Fibroblast of skin of left biceps (primary cell): ENCODE data around the gene ZNF654.
"Not testable (repeated sequence)": the region's sequence is repeated elsewhere in the genome, so short reads cannot be mapped to it uniquely, and the experiment has no call there.

Source experiments
- DNase-seq, 2 experiments: peaks; one replicate each; pipeline ENCODE4 v3.0.0-alpha.2; 2013; ENCODE audit warnings: low read depth in 2 of 2

ZNF654 gene

GRCh38 chr3:88058581-88059379 lies at the start of gene ZNF654, which contains the start of gene CGGBP1:
Gene ZNF654 (plus strand): TSS chr3:88059255. CDS start chr3:88059320, 65 bp downstream.
Gene CGGBP1 (minus strand): TSS chr3:88059005. CDS start chr3:88055976, 3,029 bp downstream.
- DNase-seq = peak; percentile 98 to 99

- DNase-seq = no peak
Observed at GRCh38 chr3:88010810-88011209, 48.2 kb upstream of the ZNF654 start.

GRCh38 chr3:88013592-88013991 lies 45.5 kb upstream of the ZNF654 start:
- DNase-seq = no peak

- DNase-seq = not testable (repeated sequence)
Observed at GRCh38 chr3:88015656-88016055, 43.4 kb upstream of the ZNF654 start.

- no peak for DNase-seq
Observed at GRCh38 chr3:88019024-88019423, 40.0 kb upstream of the ZNF654 start.

GRCh38 chr3:88025001-88025552 lies 34.0 kb upstream of the ZNF654 start:
- no peak for DNase-seq

GRCh38 chr3:88028876-88029275 lies 30.2 kb upstream of the ZNF654 start:
- no peak for DNase-seq

GRCh38 chr3:88030210-88030609 lies 28.8 kb upstream of the ZNF654 start:
- no peak for DNase-seq

- DNase-seq = no peak
Observed at GRCh38 chr3:88031642-88032077, 27.4 kb upstream of the ZNF654 start.

- DNase-seq = no peak
Observed at GRCh38 chr3:88032245-88032644, 26.8 kb upstream of the ZNF654 start.

GRCh38 chr3:88033079-88033478 lies 26.0 kb upstream of the ZNF654 start:
- no peak for DNase-seq

GRCh38 chr3:88033808-88034207 lies 25.2 kb upstream of the ZNF654 start:
- no peak for DNase-seq

- DNase-seq = no peak
Observed at GRCh38 chr3:88034491-88035275, 24.4 kb upstream of the ZNF654 start.

GRCh38 chr3:88036221-88036620 lies 22.8 kb upstream of the ZNF654 start:
- no peak for DNase-seq

- peak in 1 of 2 experiments; percentile 25 for DNase-seq
Observed at GRCh38 chr3:88038566-88038965, 20.5 kb upstream of the ZNF654 start.

GRCh38 chr3:88040529-88040928 lies 18.5 kb upstream of the ZNF654 start:
- DNase-seq = no peak

- no peak for DNase-seq
Observed at GRCh38 chr3:88041005-88041404, 18.1 kb upstream of the ZNF654 start.

- no peak for DNase-seq
Observed at GRCh38 chr3:88044411-88044810, 14.6 kb upstream of the ZNF654 start.

- no peak for DNase-seq
Observed at GRCh38 chr3:88046766-88047165, 12.3 kb upstream of the ZNF654 start.

GRCh38 chr3:88057630-88058305 lies 1.3 kb upstream of the ZNF654 start:
- DNase-seq = no peak

- DNase-seq = no peak
Observed at GRCh38 chr3:88058306-88058580, 812 bp upstream of the ZNF654 start.
